NCI-H2196 treated with DMSO at 0.1 percent for 48 hours (cell line): ENCODE data around the gene RACGAP1.

Experiments used
- DNase-seq: peaks from one replicate; lab custom pipeline; 2025; ENCODE audit not compliant: unreplicated experiment; lab: John Stamatoyannopoulos, UW

Gene RACGAP1

GRCh38 chr12:49944046-49944445 is 81.2 kb downstream of the RACGAP1 start:
- no peak for DNase-seq

DNA sequence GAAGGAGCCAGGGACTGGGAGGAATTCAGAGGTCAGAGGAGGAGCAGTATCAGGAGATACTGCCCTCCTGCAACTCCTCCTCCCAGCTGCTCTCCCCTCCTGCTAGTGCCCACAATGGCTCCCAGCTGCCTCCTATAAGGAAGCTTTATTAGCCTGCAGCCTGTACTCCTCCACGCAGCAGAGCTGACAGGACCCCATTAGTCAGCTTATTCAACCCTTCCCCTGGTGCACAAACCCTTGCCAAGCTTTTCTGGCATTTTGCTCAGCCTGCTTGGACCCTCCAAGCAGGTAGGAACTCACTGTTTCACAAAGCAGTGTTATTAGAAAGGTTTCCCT is 81.7 kb downstream of the RACGAP1 start:
- DNase-seq: no peak

- DNase-seq: no peak
These were observed 82.2 kb downstream of the RACGAP1 start for GRCh38 chr12:49942921-49943624.

GRCh38 chr12:49942512-49942893 is 82.8 kb downstream of the RACGAP1 start:
- no peak for DNase-seq

GRCh38 chr12:49941556-49942511 is 83.5 kb downstream of the RACGAP1 start:
- no peak for DNase-seq

- no peak for DNase-seq
These were observed 85.6 kb downstream of the RACGAP1 start for GRCh38 chr12:49939707-49940106.

DNA sequence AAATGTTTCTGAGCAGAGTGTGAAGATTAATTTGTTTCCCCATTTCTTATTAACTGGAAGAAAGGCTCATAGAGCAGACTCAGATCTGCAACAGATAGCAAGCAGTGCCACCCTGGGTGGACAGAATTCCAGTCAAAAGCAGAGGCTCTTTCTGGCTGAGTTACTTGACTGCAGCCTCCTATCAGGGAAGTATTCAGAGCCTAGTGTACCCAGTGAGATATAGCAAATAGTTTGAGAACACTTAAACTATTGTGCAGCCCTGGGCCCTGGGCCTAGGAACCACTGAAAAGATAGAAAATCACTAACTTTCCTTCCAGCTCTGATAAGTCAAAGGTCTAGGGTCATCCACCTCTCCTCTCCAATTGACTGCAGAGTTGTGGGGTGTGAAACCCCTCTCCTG is 86.0 kb downstream of the RACGAP1 start:
- DNase-seq: no peak
